Fibroblast of skin of abdomen (primary cell): ENCODE results near the gene MEIOC.

Experiments used
- DNase-seq: peaks from one replicate; pipeline ENCODE4 v3.0.0-alpha.2; 2013

The MEIOC gene

DNA sequence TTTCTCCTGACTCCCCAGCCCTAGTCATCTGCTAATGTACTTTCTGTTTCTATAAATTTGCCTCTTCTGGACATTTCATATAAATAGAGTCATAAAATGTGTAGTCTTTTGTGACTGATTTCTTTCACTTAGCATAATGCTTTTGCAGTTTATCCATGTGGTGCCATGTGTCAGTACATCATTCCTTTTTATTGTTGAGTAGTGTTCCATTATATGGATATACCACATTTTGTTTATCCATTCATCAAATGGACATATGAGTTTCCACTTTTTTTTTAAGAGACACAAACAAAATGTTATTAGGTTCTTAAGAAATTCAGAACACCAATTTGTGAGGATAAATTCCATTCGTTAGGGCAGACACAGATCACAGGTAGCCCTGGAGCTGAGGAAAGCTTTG lies 63.2 kb downstream of the MEIOC start:
- DNase-seq = no peak

DNA sequence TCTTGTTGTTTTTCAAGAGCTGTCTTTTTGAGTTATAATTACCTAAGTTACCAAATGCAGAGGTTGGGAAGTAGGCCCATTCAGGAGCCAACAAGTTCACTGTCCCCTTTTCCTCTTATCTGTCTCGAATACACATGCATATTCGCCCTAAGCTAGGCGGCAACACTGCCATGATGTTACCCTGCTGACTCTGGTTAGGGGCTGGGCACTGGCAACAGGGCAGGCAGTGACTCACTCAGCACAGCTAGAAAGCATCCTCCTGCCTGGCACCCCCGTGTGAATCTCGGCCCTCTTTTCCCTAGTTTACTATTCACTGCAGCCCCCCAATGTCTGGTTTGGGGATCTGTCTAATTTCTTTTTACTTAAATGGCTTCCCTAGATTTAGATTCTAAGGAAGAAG lies 66.0 kb downstream of the MEIOC start:
- no peak for DNase-seq
